SK-N-SH (cell line): Measurements from ENCODE around the gene EHD3. TPM values are rescaled to one million over a fixed set of nuclear protein-coding genes. Genes with fewer than 3 reads are reported as not detected.

ENCODE experiments used
- CTCF ChIA-PET: fragments of 300-600, 350-600 bp; formaldehyde crosslinking; extraction: SDS; loops from one replicate; lab custom pipeline; 2021; lab: Yijun Ruan, JAX
- POLR2A ChIA-PET: fragments of 350-600 bp; sonication (Branson Sonifier 250); formaldehyde crosslinking; extraction: SDS; loops from one replicate; lab custom pipeline; 2020; ENCODE audit warnings: antibody characterized with exemption, inconsistent platforms; lab: Yijun Ruan, JAX
- DNase-seq: peaks from one replicate; pipeline ENCODE4 v3.0.0; 2012
- H2AFZ ChIP-seq: fragments of 200-600 bp; sonication (generic); 2 replicates; pipeline ENCODE4 v1.8.1; 2016; ENCODE audit warnings: antibody characterized with exemption, mild to moderate bottlenecking, low read depth
- H3F3A ChIP-seq: fragments of 200-600 bp; sonication (generic); replicated peaks from 2 replicates; pipeline ENCODE3; 2016; ENCODE audit warnings: antibody characterized with exemption, mild to moderate bottlenecking; ENCODE audit not compliant: insufficient read depth
- H3K27ac ChIP-seq, 2 experiments: fragments of 200-500 bp in 1 of 2; fragments of 200-600 bp in 1 of 2; sonication (Bioruptor generic) in 1 of 2; sonication (generic), shearing (Covaris generic) in 1 of 2; 2 replicates each; pipeline versions ENCODE4 v1.5.1 to v1.6.1; 2014 to 2016; ENCODE audit warnings: low read depth in 2 of 2, inconsistent platforms in 1 of 2, low read length in 1 of 2, mild to moderate bottlenecking in 1 of 2, mixed read lengths in 1 of 2
- H3K27me3 ChIP-seq: fragments of 200-600 bp; sonication (generic), shearing (Covaris generic); 2 replicates; pipeline ENCODE4 v1.6.1; 2016; ENCODE audit warnings: mixed run types; ENCODE audit not compliant: insufficient read depth
- H3K36me3 ChIP-seq, 2 experiments: fragments of 200-500 bp in 1 of 2; fragments of 200-600 bp in 1 of 2; sonication (Bioruptor generic) in 1 of 2; sonication (generic) in 1 of 2; replicated peaks in 1 of 2; 2 replicates each; pipeline versions ENCODE3 to v1.5.1; 2014 to 2016; ENCODE audit warnings: low read length in 1 of 2, mild to moderate bottlenecking in 1 of 2; ENCODE audit not compliant: insufficient read depth in 2 of 2, control insufficient read depth in 1 of 2
- H3K4me1 ChIP-seq, 2 experiments: fragments of 200-500 bp in 1 of 2; fragments of 200-600 bp in 1 of 2; sonication (Bioruptor generic) in 1 of 2; sonication (generic), shearing (Covaris generic) in 1 of 2; 2 replicates each; pipeline versions ENCODE4 v1.5.1 to v1.6.1; 2014 to 2016; ENCODE audit warnings: low read depth in 1 of 2, low read length in 1 of 2, mixed run types in 1 of 2; ENCODE audit not compliant: insufficient read depth in 2 of 2, control insufficient read depth in 1 of 2
- H3K4me2 ChIP-seq: fragments of 200-600 bp; sonication (generic), shearing (Covaris generic); 2 replicates; pipeline ENCODE4 v1.6.1; 2017; ENCODE audit warnings: mixed run types
- H3K4me3 ChIP-seq, 2 experiments: fragments of 200-500 bp in 1 of 2; fragments of 200-600 bp in 1 of 2; sonication (Bioruptor generic) in 1 of 2; sonication (generic), shearing (Covaris generic) in 1 of 2; 2 replicates each; pipeline versions ENCODE4 v1.5.1 to v1.8.1; 2014 to 2016; ENCODE audit warnings: low read depth in 2 of 2, inconsistent platforms in 1 of 2, low read length in 1 of 2, mild to moderate bottlenecking in 1 of 2, mixed read lengths in 1 of 2, moderate library complexity in 1 of 2
- H3K79me2 ChIP-seq: fragments of 200-600 bp; sonication (generic); 2 replicates; pipeline ENCODE4 v1.8.1; 2017; ENCODE audit warnings: mild to moderate bottlenecking; ENCODE audit not compliant: insufficient read depth
- H3K9ac ChIP-seq: fragments of 200-600 bp; sonication (generic); 2 replicates; pipeline ENCODE4 v1.6.1; 2017; ENCODE audit warnings: mixed run types
- H3K9me2 ChIP-seq: fragments of 200-600 bp; sonication (generic); 2 replicates; pipeline ENCODE4 v1.6.1; 2017; ENCODE audit warnings: mixed run types
- H3K9me3 ChIP-seq: fragments of 200-600 bp; sonication (generic); 2 replicates; pipeline ENCODE4 v1.6.1; 2017; ENCODE audit warnings: mixed run types, mild to moderate bottlenecking, moderate library complexity
- H4K20me1 ChIP-seq: fragments of 200-600 bp; sonication (generic); 2 replicates; pipeline ENCODE4 v1.6.1; 2017; ENCODE audit warnings: mild to moderate bottlenecking, mixed run types; ENCODE audit not compliant: insufficient read depth
- CHD2 ChIP-seq: fragments of 150-350 bp; IDR thresholded peaks from 2 replicates; pipeline ENCODE4 v1.6.1; 2018; ENCODE audit warnings: low read length; ENCODE audit not compliant: partially characterized antibody
- EP300 ChIP-seq, 2 experiments: IDR thresholded peaks; 2 replicates each; pipeline versions ENCODE4 v1.4.0 to v1.6.1; 2012; ENCODE audit warnings: borderline replicate concordance in 1 of 2, low read depth in 1 of 2, low read length in 1 of 2
- EZH2phosphoT487 ChIP-seq: fragments of 200-600 bp; sonication (generic); IDR thresholded peaks from 2 replicates; pipeline ENCODE4 v1.6.1; 2017; ENCODE audit warnings: low read depth, mixed run types, mild to moderate bottlenecking, antibody characterized with exemption, moderate library complexity, borderline replicate concordance
- FOXJ3 ChIP-seq: sonication (generic); formaldehyde crosslinking; IDR thresholded peaks from 2 replicates; pipeline ENCODE4 v1.5.1; 2020; ENCODE audit warnings: mild to moderate bottlenecking, missing genetic modification reagents
- JUND ChIP-seq: IDR thresholded peaks from 2 replicates; pipeline ENCODE4 v1.4.0; 2012
- MEF2A ChIP-seq: IDR thresholded peaks from 2 replicates; pipeline ENCODE4 v1.4.0; 2012; ENCODE audit warnings: low read depth, borderline replicate concordance
- POLR2AphosphoS5 ChIP-seq: IDR thresholded peaks from 2 replicates; pipeline ENCODE4 v1.6.1; 2012; ENCODE audit warnings: low read depth, low read length
- SIN3A ChIP-seq: IDR thresholded peaks from 2 replicates; pipeline ENCODE4 v1.6.1; 2012; ENCODE audit warnings: low read depth, mild to moderate bottlenecking, low read length, moderate library complexity, borderline replicate concordance
- WGBS: methylation state at CpG from one replicate; pipeline ENCODE4 v1.1.6; 2017; ENCODE audit warnings: low lambda C conversion rate; 5-methylcytosine and 5-hydroxymethylcytosine counted together
- polyA plus RNA-seq, 3 experiments: library from polyadenylated mRNA; depleted of rRNA; stranded (reverse); fragments of >200 nt; gene quantifications; 2 replicates each; pipeline ENCODE4 v1.2.3, GENCODE V29; 2012
- TF ChIP-seq, protein P1 (sequence below): IDR thresholded peaks from 2 replicates; pipeline ENCODE4; 2012
- TF ChIP-seq, protein P2 (sequence below): IDR thresholded peaks from 2 replicates; pipeline ENCODE4 v1.6.1; 2012; ENCODE audit warnings: mild to moderate bottlenecking, low read depth, low read length, moderate library complexity
- TF ChIP-seq, protein P3 (sequence below): fragments of 200-600 bp; sonication (generic); IDR thresholded peaks from 2 replicates; pipeline ENCODE4 v1.6.1; 2017; ENCODE audit warnings: antibody characterized with exemption, mild to moderate bottlenecking, moderate library complexity

Gene EHD3
- polyA plus RNA-seq, 1 of the 3 experiments (the other 2 are of a cell fraction) = 45.4 TPM

DNA sequence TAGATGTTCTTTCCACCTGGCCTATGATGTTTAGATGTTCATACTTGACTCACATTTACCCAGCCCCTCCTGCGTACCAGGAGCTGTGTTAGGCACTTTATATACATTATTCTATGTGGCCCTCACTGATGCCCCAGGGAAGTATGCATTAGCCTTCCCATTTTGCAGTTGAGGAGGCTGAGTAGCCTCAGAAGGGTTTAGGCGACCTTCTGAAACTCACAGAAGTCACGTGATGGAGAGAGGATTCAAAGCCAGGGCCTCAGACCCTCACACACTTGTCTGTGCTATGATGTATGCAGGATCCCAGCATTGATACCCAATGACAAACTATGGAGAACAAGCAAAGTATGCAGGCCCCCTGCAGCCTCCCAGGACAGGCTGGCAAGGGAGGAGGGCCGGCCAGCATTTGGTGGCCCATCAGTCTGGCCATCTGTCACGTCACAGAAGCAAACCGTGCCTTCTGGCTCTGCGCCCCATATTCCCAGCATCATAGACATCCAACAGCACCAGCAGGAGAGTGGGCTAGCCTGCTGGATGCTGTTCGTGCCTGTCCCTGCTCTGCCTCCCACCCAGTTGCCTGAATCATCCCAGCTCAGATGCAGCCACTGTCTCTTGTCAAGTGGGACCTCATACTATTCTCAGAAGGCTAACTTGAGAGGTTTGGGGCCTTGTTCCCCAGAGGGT lies 33.6 kb downstream of the EHD3 start (continued):
- TF ChIP-seq, protein P1, sequence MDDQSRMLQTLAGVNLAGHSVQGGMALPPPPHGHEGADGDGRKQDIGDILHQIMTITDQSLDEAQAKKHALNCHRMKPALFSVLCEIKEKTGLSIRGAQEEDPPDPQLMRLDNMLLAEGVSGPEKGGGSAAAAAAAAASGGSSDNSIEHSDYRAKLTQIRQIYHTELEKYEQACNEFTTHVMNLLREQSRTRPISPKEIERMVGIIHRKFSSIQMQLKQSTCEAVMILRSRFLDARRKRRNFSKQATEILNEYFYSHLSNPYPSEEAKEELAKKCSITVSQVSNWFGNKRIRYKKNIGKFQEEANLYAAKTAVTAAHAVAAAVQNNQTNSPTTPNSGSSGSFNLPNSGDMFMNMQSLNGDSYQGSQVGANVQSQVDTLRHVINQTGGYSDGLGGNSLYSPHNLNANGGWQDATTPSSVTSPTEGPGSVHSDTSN = no peak
- TF ChIP-seq JUND (no peak), FOXJ3 (CRISPR knock-in tag) (no peak)

DNA sequence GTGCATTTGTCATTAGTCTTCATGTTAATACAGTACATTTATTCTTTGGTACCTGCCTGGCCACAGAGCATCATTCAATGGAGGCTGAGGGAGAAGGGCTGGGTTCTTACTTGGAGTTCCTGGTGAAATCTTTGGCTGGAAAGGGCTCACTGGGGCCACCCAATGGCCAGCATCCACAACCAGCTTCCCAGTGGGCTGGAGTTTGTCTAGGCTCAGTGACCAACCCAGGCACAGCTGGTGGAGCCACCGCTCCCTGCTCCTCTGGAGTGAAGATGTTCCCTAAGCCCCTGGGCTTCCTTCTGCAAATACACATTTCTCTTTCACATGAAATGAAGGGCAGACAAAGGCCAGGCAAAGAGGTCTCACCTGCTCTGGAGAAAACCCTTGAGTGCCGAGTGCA lies 34.4 kb downstream of the EHD3 start:
- no peaks in the 10 kb centered on the region for H3K27me3 ChIP-seq
- no peak for DNase-seq

DNA sequence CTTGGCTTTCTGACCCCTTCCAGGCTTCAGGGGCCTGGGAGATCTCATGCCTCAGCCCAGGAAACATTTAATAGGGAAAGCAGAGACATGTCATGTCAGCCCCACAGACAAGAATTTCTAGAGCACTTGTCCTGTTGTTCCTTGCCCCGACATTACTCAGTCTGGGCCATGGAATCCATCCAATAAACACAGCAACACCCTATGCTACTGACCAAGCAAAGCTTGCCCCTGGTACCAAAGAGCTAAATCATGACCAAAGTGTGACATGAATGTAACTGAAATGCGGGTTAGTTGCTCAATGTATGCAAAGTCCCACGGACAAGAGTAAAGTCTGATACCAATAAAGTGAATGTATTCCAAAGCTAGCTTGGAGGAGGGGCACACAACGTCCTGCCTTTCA lies 35.1 kb downstream of the EHD3 start:
- WGBS = 84% methylated on average over 4 of the region's 4 CpGs
- H2AFZ ChIP-seq = no peak overlapping the region
- TF ChIP-seq CHD2 (no peak), SIN3A (no peak), POLR2AphosphoS5 (peak; percentile 13; the same call in 1 of the 2 replicates), EP300 (IDR thresholded peaks at IDR 0.05; ENCODE audit: borderline replicate concordance in 1 of 2, low read depth in 1 of 2, low read length in 1 of 2) (no peak), MEF2A (no peak), EZH2phosphoT487 (no peak), FOXJ3 (CRISPR knock-in tag) (no peak)
- TF ChIP-seq, protein P2, sequence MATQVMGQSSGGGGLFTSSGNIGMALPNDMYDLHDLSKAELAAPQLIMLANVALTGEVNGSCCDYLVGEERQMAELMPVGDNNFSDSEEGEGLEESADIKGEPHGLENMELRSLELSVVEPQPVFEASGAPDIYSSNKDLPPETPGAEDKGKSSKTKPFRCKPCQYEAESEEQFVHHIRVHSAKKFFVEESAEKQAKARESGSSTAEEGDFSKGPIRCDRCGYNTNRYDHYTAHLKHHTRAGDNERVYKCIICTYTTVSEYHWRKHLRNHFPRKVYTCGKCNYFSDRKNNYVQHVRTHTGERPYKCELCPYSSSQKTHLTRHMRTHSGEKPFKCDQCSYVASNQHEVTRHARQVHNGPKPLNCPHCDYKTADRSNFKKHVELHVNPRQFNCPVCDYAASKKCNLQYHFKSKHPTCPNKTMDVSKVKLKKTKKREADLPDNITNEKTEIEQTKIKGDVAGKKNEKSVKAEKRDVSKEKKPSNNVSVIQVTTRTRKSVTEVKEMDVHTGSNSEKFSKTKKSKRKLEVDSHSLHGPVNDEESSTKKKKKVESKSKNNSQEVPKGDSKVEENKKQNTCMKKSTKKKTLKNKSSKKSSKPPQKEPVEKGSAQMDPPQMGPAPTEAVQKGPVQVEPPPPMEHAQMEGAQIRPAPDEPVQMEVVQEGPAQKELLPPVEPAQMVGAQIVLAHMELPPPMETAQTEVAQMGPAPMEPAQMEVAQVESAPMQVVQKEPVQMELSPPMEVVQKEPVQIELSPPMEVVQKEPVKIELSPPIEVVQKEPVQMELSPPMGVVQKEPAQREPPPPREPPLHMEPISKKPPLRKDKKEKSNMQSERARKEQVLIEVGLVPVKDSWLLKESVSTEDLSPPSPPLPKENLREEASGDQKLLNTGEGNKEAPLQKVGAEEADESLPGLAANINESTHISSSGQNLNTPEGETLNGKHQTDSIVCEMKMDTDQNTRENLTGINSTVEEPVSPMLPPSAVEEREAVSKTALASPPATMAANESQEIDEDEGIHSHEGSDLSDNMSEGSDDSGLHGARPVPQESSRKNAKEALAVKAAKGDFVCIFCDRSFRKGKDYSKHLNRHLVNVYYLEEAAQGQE = no peak

More for the DNA sequence above, 34.4 kb downstream of the EHD3 start:
- Histone ChIP-seq H3K4me3 (no peak overlapping the region), H2AFZ (no peak overlapping the region), H3K36me3 (peaks cover 7 to 31% of the 10 kb centered on the region in 2 experiments), H4K20me1 (no peaks in the 10 kb centered on the region)
- no peak for TF ChIP-seq JUND
- TF ChIP-seq, protein P3, sequence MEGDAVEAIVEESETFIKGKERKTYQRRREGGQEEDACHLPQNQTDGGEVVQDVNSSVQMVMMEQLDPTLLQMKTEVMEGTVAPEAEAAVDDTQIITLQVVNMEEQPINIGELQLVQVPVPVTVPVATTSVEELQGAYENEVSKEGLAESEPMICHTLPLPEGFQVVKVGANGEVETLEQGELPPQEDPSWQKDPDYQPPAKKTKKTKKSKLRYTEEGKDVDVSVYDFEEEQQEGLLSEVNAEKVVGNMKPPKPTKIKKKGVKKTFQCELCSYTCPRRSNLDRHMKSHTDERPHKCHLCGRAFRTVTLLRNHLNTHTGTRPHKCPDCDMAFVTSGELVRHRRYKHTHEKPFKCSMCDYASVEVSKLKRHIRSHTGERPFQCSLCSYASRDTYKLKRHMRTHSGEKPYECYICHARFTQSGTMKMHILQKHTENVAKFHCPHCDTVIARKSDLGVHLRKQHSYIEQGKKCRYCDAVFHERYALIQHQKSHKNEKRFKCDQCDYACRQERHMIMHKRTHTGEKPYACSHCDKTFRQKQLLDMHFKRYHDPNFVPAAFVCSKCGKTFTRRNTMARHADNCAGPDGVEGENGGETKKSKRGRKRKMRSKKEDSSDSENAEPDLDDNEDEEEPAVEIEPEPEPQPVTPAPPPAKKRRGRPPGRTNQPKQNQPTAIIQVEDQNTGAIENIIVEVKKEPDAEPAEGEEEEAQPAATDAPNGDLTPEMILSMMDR = peak; percentile 14; the same call in 1 of the 2 replicates
- TF ChIP-seq, all 33 proteins: peak for 1
- WGBS = 100% methylated on average over 2 of the region's 2 CpGs
- ChIA-PET POLR2A (no interaction called here), CTCF (interaction anchor here (0.6 to 2.7 kb wide), 6 partner anchors 11 to 298 kb away, joined by 3 to 14 read pairs (median 3); no protein-coding TSS in a partner anchor)
- Histone ChIP-seq H3F3A (peaks cover 6% of the 10 kb centered on the region), H3K9me2 (no peaks in the 10 kb centered on the region), H3K4me1 (peaks cover 8 to 10% of the 10 kb centered on the region in 2 experiments; a peak in 2 of 4 replicates), H3K4me2 (no peak overlapping the region), H3K9ac (no peak overlapping the region), H3K79me2 (no peaks in the 10 kb centered on the region), H3K27ac (no peak overlapping the region), H3K9me3 (no peaks in the 10 kb centered on the region)

More for the DNA sequence above, 35.1 kb downstream of the EHD3 start:
- H3K9me3 ChIP-seq = no peaks in the 10 kb centered on the region
- no peaks in the 10 kb centered on the region for H3K27me3 ChIP-seq
- POLR2A ChIA-PET = no interaction called here
- no peak overlapping the region for H3K4me2 ChIP-seq
- H3K4me1 ChIP-seq = peaks cover 8 to 10% of the 10 kb centered on the region in 2 experiments; a peak in 2 of 4 replicates
- CTCF ChIA-PET = interaction anchor here (0.9 to 2.7 kb wide), 5 partner anchors 11 to 299 kb away, joined by 3 to 14 read pairs (median 3); no protein-coding TSS in a partner anchor
- no peaks in the 10 kb centered on the region for H3K9me2 ChIP-seq
- H3K4me3 ChIP-seq = no peak overlapping the region
- DNase-seq = no peak
- no peaks in the 10 kb centered on the region for H3K79me2 ChIP-seq
- H3K27ac ChIP-seq = no peak overlapping the region
- no peaks in the 10 kb centered on the region for H4K20me1 ChIP-seq
- no peak overlapping the region for H3K9ac ChIP-seq
- peaks cover under 1 to 26% of the 10 kb centered on the region in 2 experiments for H3K36me3 ChIP-seq
- peaks cover 6% of the 10 kb centered on the region for H3F3A ChIP-seq
